Lower leg skin (tissue), 4 donors: ENCODE measurements around the gene MAP4. TPM values are rescaled to one million over a fixed set of nuclear protein-coding genes. Genes with fewer than 3 reads are reported as not detected.

Experiments used
- DNase-seq, 2 donors: peaks; one replicate each; pipeline ENCODE4 v3.0.0-alpha.2; 2019; ENCODE audit warnings: low spot score in 2 of 2
- H3K4me3 ChIP-seq: fragments of 200-600 bp; sonication (generic); 2 replicates; pipeline ENCODE4 v1.5.1; 2017; ENCODE audit warnings: mild to moderate bottlenecking, low read depth; ENCODE audit not compliant: poor library complexity, severe bottlenecking
- CTCF ChIP-seq, 3 donors: fragments of 450-650 bp; IDR thresholded peaks; one replicate each; pipeline ENCODE4 v1.5.1; 2016; ENCODE audit warnings: antibody characterized with exemption in 3 of 3, mild to moderate bottlenecking in 3 of 3, moderate library complexity in 2 of 3
- POLR2A ChIP-seq, 2 donors: fragments of 450-650 bp; IDR thresholded peaks; one replicate each; pipeline ENCODE4 v1.6.1; 2016 to 2017; ENCODE audit warnings: antibody characterized with exemption in 2 of 2, mild to moderate bottlenecking in 1 of 2, moderate library complexity in 1 of 2
- WGBS, 2 donors: methylation state at CpG; one replicate each; pipeline ENCODE4 v1.1.5; 2018; 5-methylcytosine and 5-hydroxymethylcytosine counted together
- intact Hi-C: fragments of 100-400 bp; cut with DNase I; formaldehyde crosslinking; loops from one replicate; pipeline ENCODE4 v1.15.0; 2023; ENCODE audit warnings: low total_unique reads
- total RNA-seq, 4 donors: library from RNA; depleted of rRNA; stranded (reverse); fragments of >200 nt; gene quantifications; one replicate each; pipeline ENCODE4 v1.1.0, GENCODE V29; 2016

MAP4 gene
- total RNA-seq, 4 donors from 2014 or later: 102 to 161 (median 126) TPM

- intact Hi-C loops: no loop called here
- peak in 1 of 2 donors; percentile 50 for DNase-seq
- 87 to 89% methylated on average over 5 of the region's 5 CpGs for WGBS, 2 donors
- TF ChIP-seq CTCF (IDR thresholded peaks at IDR 0.05) (no peak), POLR2A (IDR thresholded peaks at IDR 0.05) (no peak)
- H3K4me3 ChIP-seq: no peak overlapping the region
These were observed 100.0 kb downstream of the MAP4 start for GRCh38 chr3:47916201-47916600.

GRCh38 chr3:47912006-47912504 is 104.2 kb downstream of the MAP4 start:
- DNase-seq: peak in 1 of 2 donors; percentile 67
- intact Hi-C loops: no loop called here
- WGBS, 2 donors: 96% methylated on average over 6 of the region's 6 CpGs
- no peak overlapping the region for H3K4me3 ChIP-seq
- TF ChIP-seq CTCF (IDR thresholded peaks at IDR 0.05): no peak
- TF ChIP-seq POLR2A (IDR thresholded peaks at IDR 0.05): no peak

- WGBS, 2 donors: 75 to 81% methylated on average over 4 of the region's 4 CpGs
- TF ChIP-seq CTCF (IDR thresholded peaks at IDR 0.05): no peak
- no peak for TF ChIP-seq POLR2A (IDR thresholded peaks at IDR 0.05)
- DNase-seq: peak in 1 of 2 donors; percentile 26
- intact Hi-C loops: no loop called here
- no peak overlapping the region for H3K4me3 ChIP-seq
These were observed 105.3 kb downstream of the MAP4 start for GRCh38 chr3:47910777-47911440.

GRCh38 chr3:47910233-47910632 is 106.0 kb downstream of the MAP4 start:
- DNase-seq: peak in 1 of 2 donors; percentile 21
- H3K4me3 ChIP-seq: no peak overlapping the region
- WGBS, 2 donors: 100% methylated on average over 1 of the region's 1 CpG
- intact Hi-C loops: no loop called here
- no peak for TF ChIP-seq POLR2A (IDR thresholded peaks at IDR 0.05)

GRCh38 chr3:47909607-47910006 is 106.6 kb downstream of the MAP4 start:
- no peak for TF ChIP-seq POLR2A (IDR thresholded peaks at IDR 0.05)
- TF ChIP-seq CTCF (IDR thresholded peaks at IDR 0.05): no peak
- WGBS, 2 donors: 85 to 100% methylated on average over 2 of the region's 2 CpGs
- DNase-seq: peak in 1 of 2 donors; percentile 26
- no peak overlapping the region for H3K4me3 ChIP-seq
- intact Hi-C loops: no loop called here

GRCh38 chr3:47908744-47909143 is 107.5 kb downstream of the MAP4 start:
- intact Hi-C loops: no loop called here
- DNase-seq: peak in 1 of 2 donors; percentile 17
- WGBS, 2 donors: 63 to 64% methylated on average over 4 of the region's 4 CpGs
- H3K4me3 ChIP-seq: no peak overlapping the region
- no peak for TF ChIP-seq POLR2A (IDR thresholded peaks at IDR 0.05)
- no peak for TF ChIP-seq CTCF (IDR thresholded peaks at IDR 0.05)
